HUES64 (cell line): Measurements from ENCODE around the gene OSCP1.

Experiments
- H3K27ac ChIP-seq: 2 replicates; pipeline ENCODE4 v1.7.0; 2013; ENCODE audit warnings: low read depth, low read length, inconsistent platforms
- H3K27me3 ChIP-seq: 2 replicates; pipeline ENCODE4 v1.6.1; 2013; ENCODE audit warnings: mild to moderate bottlenecking, low read length; ENCODE audit not compliant: insufficient read depth
- H3K36me3 ChIP-seq: 2 replicates; pipeline ENCODE4 v1.6.1; 2013; ENCODE audit warnings: mild to moderate bottlenecking, low read length; ENCODE audit not compliant: insufficient read depth
- H3K4me1 ChIP-seq: 2 replicates; pipeline ENCODE4 v1.6.1; 2013; ENCODE audit warnings: mild to moderate bottlenecking, low read length, moderate library complexity; ENCODE audit not compliant: insufficient read depth
- H3K4me3 ChIP-seq: 2 replicates; pipeline ENCODE4 v1.5.1; 2013; ENCODE audit warnings: mild to moderate bottlenecking, low read length, moderate library complexity
- H3K9ac ChIP-seq: 2 replicates; pipeline ENCODE4 v1.6.1; 2013; ENCODE audit warnings: mild to moderate bottlenecking, low read depth, low read length
- H3K9me3 ChIP-seq: 2 replicates; pipeline ENCODE4 v1.6.1; 2013; ENCODE audit warnings: low read depth, low read length; ENCODE audit not compliant: insufficient read depth
- WGBS: fragments of 150-250, 120-280 bp; methylation state at CpG from one replicate; pipeline ENCODE4 v1.1.7; 2013; ENCODE audit warnings: missing lambda C conversion rate; 5-methylcytosine and 5-hydroxymethylcytosine counted together

The OSCP1 gene

DNA sequence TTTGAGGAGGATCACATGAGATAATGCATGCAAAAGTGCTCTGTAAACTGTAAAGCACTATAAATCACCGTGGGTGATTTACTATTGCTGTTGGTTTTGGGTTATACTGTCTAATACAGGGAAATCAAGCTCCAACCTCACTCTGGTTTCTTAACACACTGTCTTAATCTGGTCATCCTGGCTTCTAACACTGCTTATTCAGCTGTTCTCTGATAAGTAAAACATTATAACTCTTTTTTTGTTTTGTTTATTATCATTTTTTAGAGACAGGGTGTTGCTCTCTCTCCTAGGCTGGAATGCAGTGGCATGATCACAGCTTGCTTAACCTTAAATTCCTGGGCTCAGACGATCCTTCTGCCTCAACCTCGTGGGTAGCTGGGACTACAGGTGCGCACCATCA lies 30.7 kb downstream of the OSCP1 start:
- H3K4me1 ChIP-seq: peaks cover 5% of the 10 kb centered on the region; the same call in 1 of the 2 replicates
- H3K9me3 ChIP-seq: no peaks in the 10 kb centered on the region
- no peak overlapping the region for H3K9ac ChIP-seq
- no peak overlapping the region for H3K27ac ChIP-seq
- no peaks in the 10 kb centered on the region for H3K27me3 ChIP-seq
- 91% methylated on average over 4 of the region's 4 CpGs for WGBS
- no peaks in the 10 kb centered on the region for H3K36me3 ChIP-seq
- H3K4me3 ChIP-seq: no peak overlapping the region

DNA sequence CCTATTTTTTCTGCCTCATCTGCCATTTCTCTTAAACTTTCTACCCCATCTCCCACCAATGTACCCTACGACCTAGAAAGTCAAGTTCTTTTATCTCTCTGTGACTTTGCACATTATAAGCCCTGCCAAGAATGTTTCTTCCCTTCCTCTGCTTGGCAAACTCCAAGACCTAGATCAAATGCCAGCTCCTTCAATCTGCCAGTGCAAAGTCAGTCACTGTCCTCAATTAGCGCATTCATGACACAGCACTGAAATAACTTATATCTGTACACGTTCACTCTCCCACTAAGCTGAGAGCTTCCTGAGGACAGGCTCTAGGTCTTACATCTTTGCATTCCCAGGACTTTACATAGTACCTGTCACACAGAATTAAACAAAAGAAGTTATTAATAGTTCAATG lies 31.1 kb downstream of the OSCP1 start:
- no peak overlapping the region for H3K4me3 ChIP-seq
- H3K9ac ChIP-seq: no peak overlapping the region
- H3K9me3 ChIP-seq: no peaks in the 10 kb centered on the region
- H3K36me3 ChIP-seq: no peaks in the 10 kb centered on the region
- H3K4me1 ChIP-seq: peaks cover 5% of the 10 kb centered on the region; the same call in 1 of the 2 replicates
- H3K27me3 ChIP-seq: no peaks in the 10 kb centered on the region
- 92% methylated on average over 3 of the region's 3 CpGs for WGBS
- H3K27ac ChIP-seq: no peak overlapping the region

GRCh38 chr1:36417931-36418330 lies 32.3 kb downstream of the OSCP1 start:
- Histone ChIP-seq H3K36me3 (no peaks in the 10 kb centered on the region), H3K4me1 (peaks cover 5% of the 10 kb centered on the region; the same call in 1 of the 2 replicates), H3K27ac (no peak overlapping the region), H3K4me3 (no peak overlapping the region), H3K9ac (no peak overlapping the region), H3K27me3 (no peaks in the 10 kb centered on the region), H3K9me3 (no peaks in the 10 kb centered on the region)
- WGBS: 89% methylated on average over 9 of the region's 9 CpGs

DNA sequence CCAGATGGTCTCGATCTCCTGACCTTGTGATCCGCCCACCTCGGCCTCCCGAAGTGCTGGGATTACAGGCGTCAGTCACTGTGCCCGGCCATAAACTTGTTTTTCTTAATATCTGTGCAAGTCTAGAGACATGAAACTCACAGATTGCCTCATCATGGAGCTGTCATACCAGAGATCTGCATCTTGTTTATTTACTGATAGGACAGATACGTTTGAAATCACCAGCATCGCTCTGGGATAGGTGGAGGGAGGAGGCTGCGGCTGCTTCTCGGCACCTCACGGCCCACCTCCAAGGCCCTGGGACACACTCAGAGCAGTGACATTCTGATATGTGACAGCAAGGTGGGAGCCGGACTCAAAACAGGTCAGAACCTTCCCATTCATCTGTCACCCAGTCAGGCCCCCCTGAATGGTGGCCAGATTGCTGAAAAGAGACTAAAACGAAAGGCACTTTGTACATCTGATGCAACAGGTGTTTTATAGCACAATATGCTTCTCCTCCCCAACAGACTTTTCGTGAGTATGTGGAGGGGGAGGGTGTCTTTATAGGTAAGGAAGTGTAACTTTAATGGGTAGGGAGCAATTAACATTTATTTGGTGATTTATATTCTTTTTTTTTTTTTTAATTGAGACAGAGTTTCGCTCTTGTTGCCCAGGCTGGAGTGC lies 34.5 kb downstream of the OSCP1 start:
- H3K9me3 ChIP-seq: no peaks in the 10 kb centered on the region
- H3K27me3 ChIP-seq: no peaks in the 10 kb centered on the region
- peaks cover 8% of the 10 kb centered on the region; the same call in 1 of the 2 replicates for H3K4me1 ChIP-seq
- no peak overlapping the region for H3K27ac ChIP-seq
- no peaks in the 10 kb centered on the region for H3K36me3 ChIP-seq
- no peak overlapping the region for H3K9ac ChIP-seq
- H3K4me3 ChIP-seq: no peak overlapping the region
- 94% methylated on average over 14 of the region's 15 CpGs for WGBS

GRCh38 chr1:36414384-36414783 lies 35.9 kb downstream of the OSCP1 start:
- no peak overlapping the region for H3K4me3 ChIP-seq
- H3K4me1 ChIP-seq: peaks cover 4% of the 10 kb centered on the region; the same call in 1 of the 2 replicates
- no peaks in the 10 kb centered on the region for H3K36me3 ChIP-seq
- H3K27me3 ChIP-seq: no peaks in the 10 kb centered on the region
- no peak overlapping the region for H3K27ac ChIP-seq
- no peak overlapping the region for H3K9ac ChIP-seq
- 90% methylated on average over 4 of the region's 4 CpGs for WGBS
- H3K9me3 ChIP-seq: no peaks in the 10 kb centered on the region

GRCh38 chr1:36411674-36412648 lies 38.3 kb downstream of the OSCP1 start:
- 80% methylated on average over 11 of the region's 11 CpGs for WGBS
- Histone ChIP-seq H3K9me3 (no peaks in the 10 kb centered on the region), H3K4me1 (peaks cover 4% of the 10 kb centered on the region; the same call in 1 of the 2 replicates), H3K9ac (no peak overlapping the region), H3K36me3 (no peaks in the 10 kb centered on the region), H3K27ac (no peak overlapping the region), H3K27me3 (no peaks in the 10 kb centered on the region), H3K4me3 (no peak overlapping the region)

DNA sequence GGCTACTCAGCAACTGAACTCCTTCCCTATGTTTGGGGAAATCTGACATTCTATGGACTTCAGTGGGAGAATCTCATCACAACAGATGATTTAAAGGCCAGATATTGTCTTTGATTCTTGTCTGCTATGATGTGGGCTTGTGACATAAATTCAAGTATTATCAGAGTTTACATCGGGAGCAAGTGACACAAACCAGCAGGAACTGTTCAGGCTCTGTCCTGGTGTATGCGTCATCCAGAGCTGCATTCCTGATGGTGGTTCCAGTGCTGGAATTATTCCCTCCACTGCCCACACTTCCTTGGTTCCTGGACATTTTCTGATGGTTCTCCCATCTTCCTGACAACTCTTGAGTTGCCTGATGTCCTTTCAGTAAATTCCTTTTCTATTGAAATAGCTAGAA lies 41.8 kb downstream of the OSCP1 start:
- no peak overlapping the region for H3K4me3 ChIP-seq
- no peak overlapping the region for H3K9ac ChIP-seq
- WGBS: 93% methylated on average over 2 of the region's 2 CpGs
- H3K9me3 ChIP-seq: no peaks in the 10 kb centered on the region
- H3K27me3 ChIP-seq: no peaks in the 10 kb centered on the region
- no peaks in the 10 kb centered on the region for H3K36me3 ChIP-seq
- no peak overlapping the region for H3K27ac ChIP-seq
- peaks cover 4% of the 10 kb centered on the region; the same call in 1 of the 2 replicates for H3K4me1 ChIP-seq

DNA sequence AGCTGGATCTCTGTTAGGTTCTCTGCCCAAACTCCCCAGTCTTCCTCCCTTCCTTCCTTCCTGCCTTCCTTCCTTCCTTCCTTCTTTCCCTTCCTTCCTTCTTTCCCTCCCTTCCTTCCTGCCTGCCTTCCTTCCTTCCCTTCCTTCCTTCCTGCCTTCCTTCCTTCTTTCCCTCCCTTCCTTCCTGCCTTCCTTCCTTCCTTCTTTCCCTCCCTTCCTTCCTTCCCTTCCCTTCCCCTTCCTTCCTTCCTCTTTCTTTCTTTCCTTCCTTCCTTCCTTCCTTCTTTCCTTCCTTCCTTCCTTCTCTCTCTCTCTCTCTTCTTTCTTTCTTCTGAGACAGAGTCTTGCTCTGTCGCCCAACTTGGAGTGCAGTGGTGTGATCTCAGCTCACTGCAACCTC lies 43.8 kb downstream of the OSCP1 start:
- Histone ChIP-seq H3K9ac (no peak overlapping the region), H3K9me3 (no peaks in the 10 kb centered on the region), H3K4me3 (no peak overlapping the region), H3K36me3 (no peaks in the 10 kb centered on the region), H3K27ac (no peak overlapping the region), H3K27me3 (no peaks in the 10 kb centered on the region), H3K4me1 (no peaks in the 10 kb centered on the region)
- 92% methylated on average over 1 of the region's 1 CpG for WGBS

GRCh38 chr1:36402504-36402890 lies 47.8 kb downstream of the OSCP1 start:
- Histone ChIP-seq H3K4me1 (no peaks in the 10 kb centered on the region), H3K36me3 (no peaks in the 10 kb centered on the region), H3K27me3 (no peaks in the 10 kb centered on the region), H3K27ac (no peak overlapping the region), H3K9me3 (no peaks in the 10 kb centered on the region), H3K9ac (no peak overlapping the region), H3K4me3 (no peak overlapping the region)
- WGBS: 89% methylated on average over 4 of the region's 4 CpGs

GRCh38 chr1:36401602-36402503 lies 48.4 kb downstream of the OSCP1 start:
- H3K27ac ChIP-seq: no peak overlapping the region; the same call in 1 of the 2 replicates
- no peak overlapping the region for H3K9ac ChIP-seq

More at GRCh38 chr1:36401602-36402503, 48.4 kb downstream of the OSCP1 start:
- Histone ChIP-seq H3K27me3 (no peaks in the 10 kb centered on the region), H3K9me3 (no peaks in the 10 kb centered on the region), H3K4me3 (peak overlapping the region; percentile 53; the same call in 1 of the 2 replicates), H3K36me3 (no peaks in the 10 kb centered on the region), H3K4me1 (no peaks in the 10 kb centered on the region)
- 91% methylated on average over 12 of the region's 12 CpGs for WGBS
